Measurements from ENCODE around the gene FCAMR.
"Not testable (repeated sequence)": the region's sequence is repeated elsewhere in the genome, so short reads cannot be mapped to it uniquely, and the experiment has no call there.

FCAMR gene

GRCh38 chr1:206925106-206925736 lies 45.0 kb downstream of the FCAMR start:
- H3K4me3 Mint-ChIP-seq: no peak overlapping the region
- H3K27me3 Mint-ChIP-seq: no peaks in the 10 kb centered on the region
- no peaks in the 10 kb centered on the region for H3K9me3 Mint-ChIP-seq
- peaks cover 8% of the 10 kb centered on the region for H3K36me3 Mint-ChIP-seq
- no peak overlapping the region for H3K27ac Mint-ChIP-seq
- DNase-seq (ENCODE audit: low spot score in 2 of 2): peak; percentile 50 to 61
- H3K4me1 Mint-ChIP-seq: peaks cover 26% of the 10 kb centered on the region
- ATAC-seq (ENCODE audit: low read depth): peak; percentile 56

- Mint-ChIP-seq H3K36me3 (peaks cover 12% of the 10 kb centered on the region), H3K4me3 (no peak overlapping the region), H3K4me1 (peaks cover 21% of the 10 kb centered on the region), H3K27ac (no peak overlapping the region), H3K27me3 (no peaks in the 10 kb centered on the region), H3K9me3 (no peaks in the 10 kb centered on the region)
- no peak for ATAC-seq (ENCODE audit: low read depth)
- no peak for DNase-seq (ENCODE audit: low spot score in 2 of 2)
Observed at GRCh38 chr1:206924592-206925105, 45.6 kb downstream of the FCAMR start.

GRCh38 chr1:206923961-206924557 lies 46.2 kb downstream of the FCAMR start:
- H3K4me3 Mint-ChIP-seq; ATAC-seq (ENCODE audit: low read depth); H3K9me3 Mint-ChIP-seq; H3K27me3 Mint-ChIP-seq; DNase-seq (ENCODE audit: low spot score in 2 of 2); H3K27ac Mint-ChIP-seq: not testable (repeated sequence)
- peaks cover 16% of the 10 kb centered on the region for H3K36me3 Mint-ChIP-seq
- peaks cover 17% of the 10 kb centered on the region for H3K4me1 Mint-ChIP-seq

GRCh38 chr1:206923009-206923960 lies 47.0 kb downstream of the FCAMR start:
- H3K4me3 Mint-ChIP-seq: no peak overlapping the region
- no peaks in the 10 kb centered on the region for H3K27me3 Mint-ChIP-seq
- peak; percentile 70 to 81 for DNase-seq (ENCODE audit: low spot score in 2 of 2)
- H3K9me3 Mint-ChIP-seq: no peaks in the 10 kb centered on the region
- no peak overlapping the region for H3K27ac Mint-ChIP-seq
- peaks cover 20% of the 10 kb centered on the region for H3K4me1 Mint-ChIP-seq
- H3K36me3 Mint-ChIP-seq: peaks cover 21% of the 10 kb centered on the region
- ATAC-seq (ENCODE audit: low read depth): peak; percentile 80

- no peak for ATAC-seq (ENCODE audit: low read depth)
- H3K27me3 Mint-ChIP-seq: no peaks in the 10 kb centered on the region
- H3K4me1 Mint-ChIP-seq: peaks cover 19% of the 10 kb centered on the region
Observed at GRCh38 chr1:206922524-206922923, 47.7 kb downstream of the FCAMR start.

GRCh38 chr1:206921772-206922265 lies 48.4 kb downstream of the FCAMR start, which contains the start of gene FCMR:
TSS of gene FCMR (minus strand) at chr1:206921941. CDS start at chr1:206921854, 87 bp downstream.
- H3K27ac Mint-ChIP-seq: no peak within 1 kb of the TSS
- H3K4me3 Mint-ChIP-seq: no peak within 1 kb of the TSS
- peak in 1 of 2 donors; percentile 48 for DNase-seq (ENCODE audit: low spot score in 2 of 2)
- H3K4me1 Mint-ChIP-seq: peaks cover 20% of the 10 kb centered on the region
- H3K9me3 Mint-ChIP-seq: no peaks in the 10 kb centered on the region
- H3K27me3 Mint-ChIP-seq: no peaks in the 10 kb centered on the region
- peak; percentile 34 for ATAC-seq (ENCODE audit: low read depth)
- peaks cover 33% of the 10 kb centered on the region for H3K36me3 Mint-ChIP-seq

More at GRCh38 chr1:206922524-206922923, 47.7 kb downstream of the FCAMR start:
- Mint-ChIP-seq H3K4me3 (no peak overlapping the region), H3K27ac (no peak overlapping the region), H3K9me3 (no peaks in the 10 kb centered on the region), H3K36me3 (peaks cover 27% of the 10 kb centered on the region)
- DNase-seq (ENCODE audit: low spot score in 2 of 2): no peak

GRCh38 chr1:206918076-206918475 lies 52.2 kb downstream of the FCAMR start:
- no peaks in the 10 kb centered on the region for H3K27me3 Mint-ChIP-seq
- H3K36me3 Mint-ChIP-seq: peaks cover 63% of the 10 kb centered on the region
- peaks cover 57% of the 10 kb centered on the region for H3K4me1 Mint-ChIP-seq
- no peak overlapping the region for H3K4me3 Mint-ChIP-seq
- DNase-seq (ENCODE audit: low spot score in 2 of 2) (no peak), ATAC-seq (ENCODE audit: low read depth) (no peak)
- H3K27ac Mint-ChIP-seq: no peak overlapping the region
- H3K9me3 Mint-ChIP-seq: no peaks in the 10 kb centered on the region

GRCh38 chr1:206916000-206916709 lies 54.1 kb downstream of the FCAMR start:
- Mint-ChIP-seq H3K27ac (no peak overlapping the region), H3K27me3 (no peaks in the 10 kb centered on the region), H3K4me1 (peaks cover 71% of the 10 kb centered on the region), H3K9me3 (no peaks in the 10 kb centered on the region), H3K4me3 (no peak overlapping the region), H3K36me3 (peaks cover 80% of the 10 kb centered on the region)
- DNase-seq (ENCODE audit: low spot score in 2 of 2) (no peak), ATAC-seq (ENCODE audit: low read depth) (no peak)

- ATAC-seq (ENCODE audit: low read depth): no peak
Observed at GRCh38 chr1:206915030-206915735, 55.1 kb downstream of the FCAMR start.

GRCh38 chr1:206913766-206914537 lies 56.3 kb downstream of the FCAMR start:
- Mint-ChIP-seq H3K36me3 (peaks cover 69% of the 10 kb centered on the region), H3K4me3 (no peak overlapping the region), H3K4me1 (peaks cover 78% of the 10 kb centered on the region), H3K27me3 (no peaks in the 10 kb centered on the region), H3K9me3 (no peaks in the 10 kb centered on the region), H3K27ac (no peak overlapping the region)
- DNase-seq (ENCODE audit: low spot score in 2 of 2): no peak
- no peak for ATAC-seq (ENCODE audit: low read depth)

More at GRCh38 chr1:206915030-206915735, 55.1 kb downstream of the FCAMR start:
- DNase-seq (ENCODE audit: low spot score in 2 of 2): no peak
- no peaks in the 10 kb centered on the region for H3K9me3 Mint-ChIP-seq
- no peak overlapping the region for H3K27ac Mint-ChIP-seq
- H3K4me3 Mint-ChIP-seq: no peak overlapping the region
- peaks cover 77% of the 10 kb centered on the region for H3K36me3 Mint-ChIP-seq
- no peaks in the 10 kb centered on the region for H3K27me3 Mint-ChIP-seq
- peaks cover 77% of the 10 kb centered on the region for H3K4me1 Mint-ChIP-seq

- Mint-ChIP-seq H3K9me3 (no peaks in the 10 kb centered on the region), H3K36me3 (peaks cover 70% of the 10 kb centered on the region), H3K27me3 (no peaks in the 10 kb centered on the region), H3K4me3 (no peak overlapping the region), H3K27ac (no peak overlapping the region), H3K4me1 (peaks cover 79% of the 10 kb centered on the region)
- ATAC-seq (ENCODE audit: low read depth) (peak; percentile 66), DNase-seq (ENCODE audit: low spot score in 2 of 2) (peak; percentile 60 to 70)
Observed at GRCh38 chr1:206912445-206913095, 57.7 kb downstream of the FCAMR start.
